ENCODE measurements around the gene IMPG1.

GRCh38 chr6:76000629-76001028 lies 71.8 kb downstream of the IMPG1 start:
- TF ChIP-seq CTCF (IDR thresholded peaks at IDR 0.05) (no peak), EP300 (IDR thresholded peaks at IDR 0.05) (no peak)
